Body of pancreas (tissue), 4 donors: Measurements from ENCODE around the gene SLC9A8.
A peak's percentile ranks its signal among the peaks of the same experiment; 100 is the strongest.

Source experiments
- POLR2A ChIP-seq, 3 donors: fragments of 450-650 bp; IDR thresholded peaks; one replicate each; pipeline ENCODE4 v1.6.1; 2016; ENCODE audit warnings: antibody characterized with exemption in 3 of 3, mild to moderate bottlenecking in 2 of 3
- TF ChIP-seq, protein P1 (sequence below), 7 experiments: fragments of 450-650 bp in 4 of 7; fragments of 200-600 bp in 3 of 7; sonication (generic) in 3 of 7; IDR thresholded peaks; one replicate each; pipeline ENCODE4 v1.5.1; 2016 to 2019; ENCODE audit warnings: antibody characterized with exemption in 7 of 7

GRCh38 chr20:49889935-49890333 lies 77.3 kb downstream of the SLC9A8 start:
- TF ChIP-seq, protein P1, sequence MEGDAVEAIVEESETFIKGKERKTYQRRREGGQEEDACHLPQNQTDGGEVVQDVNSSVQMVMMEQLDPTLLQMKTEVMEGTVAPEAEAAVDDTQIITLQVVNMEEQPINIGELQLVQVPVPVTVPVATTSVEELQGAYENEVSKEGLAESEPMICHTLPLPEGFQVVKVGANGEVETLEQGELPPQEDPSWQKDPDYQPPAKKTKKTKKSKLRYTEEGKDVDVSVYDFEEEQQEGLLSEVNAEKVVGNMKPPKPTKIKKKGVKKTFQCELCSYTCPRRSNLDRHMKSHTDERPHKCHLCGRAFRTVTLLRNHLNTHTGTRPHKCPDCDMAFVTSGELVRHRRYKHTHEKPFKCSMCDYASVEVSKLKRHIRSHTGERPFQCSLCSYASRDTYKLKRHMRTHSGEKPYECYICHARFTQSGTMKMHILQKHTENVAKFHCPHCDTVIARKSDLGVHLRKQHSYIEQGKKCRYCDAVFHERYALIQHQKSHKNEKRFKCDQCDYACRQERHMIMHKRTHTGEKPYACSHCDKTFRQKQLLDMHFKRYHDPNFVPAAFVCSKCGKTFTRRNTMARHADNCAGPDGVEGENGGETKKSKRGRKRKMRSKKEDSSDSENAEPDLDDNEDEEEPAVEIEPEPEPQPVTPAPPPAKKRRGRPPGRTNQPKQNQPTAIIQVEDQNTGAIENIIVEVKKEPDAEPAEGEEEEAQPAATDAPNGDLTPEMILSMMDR (IDR thresholded peaks at IDR 0.05) = peak in 6 of 7 experiments; percentile 20 to 55 (median 41)
- TF ChIP-seq POLR2A (IDR thresholded peaks at IDR 0.05) = no peak
